IPS-NIHi11 (cell line): Measurements from ENCODE around the gene EVA1C.
"Not testable (repeated sequence)": the region's sequence is repeated elsewhere in the genome, so short reads cannot be mapped to it uniquely, and the experiment has no call there.

Source experiments
- DNase-seq: peaks from one replicate; pipeline ENCODE4 v3.0.0; 2012; ENCODE audit warnings: mixed read lengths, low spot score

The EVA1C gene

GRCh38 chr21:32499249-32500055 lies 86.9 kb downstream of the EVA1C start:
- DNase-seq: no peak

GRCh38 chr21:32503641-32504040 lies 91.1 kb downstream of the EVA1C start:
- DNase-seq: not testable (repeated sequence)

GRCh38 chr21:32505767-32506166 lies 93.3 kb downstream of the EVA1C start:
- not testable (repeated sequence) for DNase-seq

GRCh38 chr21:32506411-32506965 lies 94.0 kb downstream of the EVA1C start:
- DNase-seq: not testable (repeated sequence)

GRCh38 chr21:32507342-32507919 lies 94.9 kb downstream of the EVA1C start:
- DNase-seq: no peak

GRCh38 chr21:32508036-32508435 lies 95.5 kb downstream of the EVA1C start:
- not testable (repeated sequence) for DNase-seq

GRCh38 chr21:32508558-32508957 lies 96.1 kb downstream of the EVA1C start:
- DNase-seq: no peak

- not testable (repeated sequence) for DNase-seq
Measured at GRCh38 chr21:32508975-32509374, 96.5 kb downstream of the EVA1C start.

GRCh38 chr21:32514275-32515055 lies 102.0 kb downstream of the EVA1C start:
- no peak for DNase-seq

GRCh38 chr21:32515874-32516273 lies 103.4 kb downstream of the EVA1C start:
- no peak for DNase-seq

- DNase-seq: no peak
Measured at GRCh38 chr21:32516756-32517649, 104.5 kb downstream of the EVA1C start.

GRCh38 chr21:32519945-32520874 lies 107.7 kb downstream of the EVA1C start:
- no peak for DNase-seq

- DNase-seq: no peak
Measured at GRCh38 chr21:32520875-32521735, 108.6 kb downstream of the EVA1C start.

- DNase-seq: no peak
Measured at GRCh38 chr21:32521736-32522355, 109.3 kb downstream of the EVA1C start.

- no peak for DNase-seq
Measured at GRCh38 chr21:32523463-32523862, 111.0 kb downstream of the EVA1C start.

GRCh38 chr21:32523988-32524719 lies 111.6 kb downstream of the EVA1C start:
- no peak for DNase-seq

- peak; percentile 34 for DNase-seq
Measured at GRCh38 chr21:32525282-32525681, 112.8 kb downstream of the EVA1C start.

- no peak for DNase-seq
Measured at GRCh38 chr21:32529679-32530078, 117.2 kb downstream of the EVA1C start.
